Measurements from ENCODE around the gene CSNK1E.

DNA sequence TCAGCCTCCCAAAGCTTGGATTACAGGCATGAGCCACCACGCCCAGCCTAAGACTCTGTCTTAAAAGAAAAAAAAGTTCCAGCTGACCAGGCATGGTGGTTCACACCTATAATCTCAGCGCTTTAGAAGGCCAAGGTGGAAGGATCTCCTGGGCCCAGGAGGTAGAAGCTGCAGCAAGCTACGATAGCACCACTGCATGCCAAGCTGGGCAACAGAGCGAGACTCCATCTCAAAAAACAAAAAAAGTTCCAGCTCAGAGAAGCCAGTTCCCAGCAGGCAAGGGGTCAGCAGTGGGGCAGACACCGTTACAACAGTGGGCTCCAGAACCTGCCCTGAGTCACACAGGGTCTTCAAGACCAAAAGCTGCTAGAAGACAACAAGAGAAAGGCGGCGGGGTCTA is 47.8 kb downstream of the CSNK1E start:
- TF ChIP-seq, protein P1, sequence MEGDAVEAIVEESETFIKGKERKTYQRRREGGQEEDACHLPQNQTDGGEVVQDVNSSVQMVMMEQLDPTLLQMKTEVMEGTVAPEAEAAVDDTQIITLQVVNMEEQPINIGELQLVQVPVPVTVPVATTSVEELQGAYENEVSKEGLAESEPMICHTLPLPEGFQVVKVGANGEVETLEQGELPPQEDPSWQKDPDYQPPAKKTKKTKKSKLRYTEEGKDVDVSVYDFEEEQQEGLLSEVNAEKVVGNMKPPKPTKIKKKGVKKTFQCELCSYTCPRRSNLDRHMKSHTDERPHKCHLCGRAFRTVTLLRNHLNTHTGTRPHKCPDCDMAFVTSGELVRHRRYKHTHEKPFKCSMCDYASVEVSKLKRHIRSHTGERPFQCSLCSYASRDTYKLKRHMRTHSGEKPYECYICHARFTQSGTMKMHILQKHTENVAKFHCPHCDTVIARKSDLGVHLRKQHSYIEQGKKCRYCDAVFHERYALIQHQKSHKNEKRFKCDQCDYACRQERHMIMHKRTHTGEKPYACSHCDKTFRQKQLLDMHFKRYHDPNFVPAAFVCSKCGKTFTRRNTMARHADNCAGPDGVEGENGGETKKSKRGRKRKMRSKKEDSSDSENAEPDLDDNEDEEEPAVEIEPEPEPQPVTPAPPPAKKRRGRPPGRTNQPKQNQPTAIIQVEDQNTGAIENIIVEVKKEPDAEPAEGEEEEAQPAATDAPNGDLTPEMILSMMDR (IDR thresholded peaks at IDR 0.05), result no peak
- no peak for TF ChIP-seq EZH2 (IDR thresholded peaks at IDR 0.05)

Data from neural progenitor cell (in vitro differentiated cells).